Lower lobe of right lung (tissue), 2 donors: Measurements from ENCODE around the gene HMG20A. TPM values are rescaled to one million over a fixed set of nuclear protein-coding genes. Genes with fewer than 3 reads are reported as not detected.
A peak's percentile ranks its signal among the peaks of the same experiment; 100 is the strongest.

Experiments used
- ATAC-seq, 2 donors: fragments of 200-7000 bp; cut with Tn5 transposase; one replicate each; pipeline ENCODE4 v1.9.1; 2020 to 2022; ENCODE audit warnings: mild to moderate bottlenecking in 2 of 2, moderate library complexity in 2 of 2
- DNase-seq: peaks from one replicate; pipeline ENCODE4 v3.0.0-alpha.2; 2020
- H3K27ac ChIP-seq: fragments of 200-600 bp; one replicate; pipeline ENCODE4 v1.8.0; 2022
- H3K27me3 ChIP-seq: fragments of 200-600 bp; one replicate; pipeline ENCODE4 v1.8.0; 2022; ENCODE audit warnings: low read depth
- H3K36me3 ChIP-seq: fragments of 200-600 bp; one replicate; pipeline ENCODE4 v1.8.0; 2022; ENCODE audit warnings: mild to moderate bottlenecking
- H3K4me1 ChIP-seq: fragments of 200-600 bp; one replicate; pipeline ENCODE4 v1.8.0; 2022
- H3K4me3 ChIP-seq: fragments of 200-600 bp; one replicate; pipeline ENCODE4 v1.8.0; 2022; ENCODE audit warnings: mild to moderate bottlenecking
- H3K9me3 ChIP-seq: fragments of 200-600 bp; one replicate; pipeline ENCODE4 v1.8.0; 2022
- intact Hi-C: fragments of 100-400 bp; cut with DNase I; formaldehyde crosslinking; loops from one replicate; pipeline ENCODE4 v1.11.0; 2022
- total RNA-seq: library from RNA; stranded (reverse); fragmentation: NEBNext Ultra II Directional; extraction: Animal tissue kit (Norgen Biotek cat#: 25700); gene quantifications from one replicate; pipeline ENCODE4 v1.2.1, GENCODE V29; 2021
- TF ChIP-seq, protein P1 (sequence below): fragments of 200-600 bp; IDR thresholded peaks from one replicate; pipeline ENCODE4 v1.8.0; 2022; ENCODE audit warnings: antibody characterized with exemption, mild to moderate bottlenecking
- donor health status: DM: no; HTN: yes; CAD: no; lungs with severe emphysema.

Gene HMG20A
- total RNA-seq, 1 donor from 2014 or later, result 40.9 TPM

DNA sequence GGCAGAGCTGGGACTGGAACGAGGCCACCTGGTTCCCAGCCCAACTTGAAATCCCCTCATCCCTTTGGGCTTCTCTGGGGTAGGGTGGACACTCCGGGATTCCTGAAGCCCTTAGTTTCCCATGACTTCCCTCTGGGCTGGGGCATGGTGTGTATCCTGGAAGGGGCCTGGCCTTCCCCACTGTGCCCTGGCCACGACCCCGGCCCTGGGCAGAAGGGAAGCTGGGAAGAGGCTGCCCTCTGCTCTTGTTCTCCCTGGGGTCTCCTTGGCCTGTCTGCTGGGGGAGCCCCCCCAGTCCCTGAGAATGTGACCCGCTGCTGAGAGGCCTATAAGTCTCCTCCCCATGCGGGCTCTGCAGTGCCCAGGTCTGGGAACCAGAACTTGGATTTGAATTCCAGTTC is 107.1 kb downstream of the HMG20A start:
- no peak overlapping the region for H3K4me3 ChIP-seq
- H3K36me3 ChIP-seq, result no peaks in the 10 kb centered on the region
- H3K27me3 ChIP-seq, result no peaks in the 10 kb centered on the region
- TF ChIP-seq, protein P1, sequence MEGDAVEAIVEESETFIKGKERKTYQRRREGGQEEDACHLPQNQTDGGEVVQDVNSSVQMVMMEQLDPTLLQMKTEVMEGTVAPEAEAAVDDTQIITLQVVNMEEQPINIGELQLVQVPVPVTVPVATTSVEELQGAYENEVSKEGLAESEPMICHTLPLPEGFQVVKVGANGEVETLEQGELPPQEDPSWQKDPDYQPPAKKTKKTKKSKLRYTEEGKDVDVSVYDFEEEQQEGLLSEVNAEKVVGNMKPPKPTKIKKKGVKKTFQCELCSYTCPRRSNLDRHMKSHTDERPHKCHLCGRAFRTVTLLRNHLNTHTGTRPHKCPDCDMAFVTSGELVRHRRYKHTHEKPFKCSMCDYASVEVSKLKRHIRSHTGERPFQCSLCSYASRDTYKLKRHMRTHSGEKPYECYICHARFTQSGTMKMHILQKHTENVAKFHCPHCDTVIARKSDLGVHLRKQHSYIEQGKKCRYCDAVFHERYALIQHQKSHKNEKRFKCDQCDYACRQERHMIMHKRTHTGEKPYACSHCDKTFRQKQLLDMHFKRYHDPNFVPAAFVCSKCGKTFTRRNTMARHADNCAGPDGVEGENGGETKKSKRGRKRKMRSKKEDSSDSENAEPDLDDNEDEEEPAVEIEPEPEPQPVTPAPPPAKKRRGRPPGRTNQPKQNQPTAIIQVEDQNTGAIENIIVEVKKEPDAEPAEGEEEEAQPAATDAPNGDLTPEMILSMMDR, result no peak
- peaks cover 13% of the 10 kb centered on the region for H3K4me1 ChIP-seq
- no peak for ATAC-seq
- DNase-seq, result peak; percentile 30
- intact Hi-C loops, result no loop called here
- H3K27ac ChIP-seq, result peak overlapping the region; percentile 18
- H3K9me3 ChIP-seq, result no peaks in the 10 kb centered on the region

DNA sequence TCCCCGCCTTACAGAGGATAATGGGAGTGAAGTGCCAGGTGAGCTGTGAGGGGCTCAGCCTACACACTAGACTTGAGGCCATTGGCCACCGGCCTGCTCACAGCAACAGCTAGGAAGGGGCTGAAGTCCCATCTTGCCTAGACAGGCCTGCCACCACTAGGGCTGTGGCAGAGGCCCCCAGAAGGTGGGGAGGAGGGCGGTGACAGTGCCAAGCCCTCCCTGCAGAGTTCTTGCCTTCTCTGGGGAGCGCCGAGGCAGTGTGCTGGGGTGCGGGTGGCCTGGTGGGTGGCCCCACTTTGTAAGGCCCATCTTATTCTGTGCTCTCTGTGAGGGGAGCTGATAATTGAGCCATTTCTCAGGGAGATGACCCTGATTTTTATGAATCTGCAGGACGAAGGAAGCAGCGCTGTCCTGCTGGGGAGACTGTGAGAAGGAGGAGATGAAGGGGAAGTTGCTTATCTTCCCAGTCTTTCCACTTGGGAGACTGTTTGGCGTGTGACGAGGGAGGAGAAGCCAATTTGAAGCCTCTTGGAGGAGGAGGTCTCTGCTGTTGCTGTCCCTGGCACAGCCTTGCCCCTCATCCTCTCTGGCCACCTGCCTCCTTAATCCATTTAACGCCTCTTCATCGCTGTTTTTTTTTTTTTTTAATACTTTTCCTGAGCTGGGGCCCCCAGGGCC is 107.7 kb downstream of the HMG20A start:
- Histone ChIP-seq H3K4me3 (no peak overlapping the region), H3K36me3 (no peaks in the 10 kb centered on the region), H3K4me1 (peaks cover 13% of the 10 kb centered on the region), H3K9me3 (no peaks in the 10 kb centered on the region), H3K27me3 (no peaks in the 10 kb centered on the region), H3K27ac (no peak overlapping the region)
- no peak for ATAC-seq
- DNase-seq, result peak; percentile 23
- intact Hi-C loops, result no loop called here
- TF ChIP-seq, protein P1, result no peak

DNA sequence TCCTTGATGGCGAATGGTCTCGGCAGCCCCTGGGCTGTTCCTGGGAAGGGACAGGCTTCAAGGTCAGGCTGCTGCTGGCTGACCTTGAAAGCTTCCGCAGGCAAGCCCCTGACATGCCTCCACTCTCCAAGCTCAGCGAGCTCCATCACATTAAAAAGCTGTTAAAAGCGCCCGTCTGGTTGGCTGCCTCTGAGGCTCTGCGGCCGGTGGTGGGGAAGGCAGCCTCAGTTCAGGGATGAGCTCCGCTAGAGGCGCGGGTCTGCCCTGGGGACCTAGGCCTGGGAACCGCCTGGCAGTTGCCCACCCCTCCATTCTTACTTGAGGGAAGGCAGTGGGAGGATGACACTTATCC is 108.3 kb downstream of the HMG20A start:
- ATAC-seq (no peak), DNase-seq (peak; percentile 24)
- Histone ChIP-seq H3K4me1 (peaks cover 13% of the 10 kb centered on the region), H3K27ac (no peak overlapping the region), H3K27me3 (no peaks in the 10 kb centered on the region), H3K36me3 (no peaks in the 10 kb centered on the region), H3K4me3 (no peak overlapping the region), H3K9me3 (no peaks in the 10 kb centered on the region)
- TF ChIP-seq, protein P1, result no peak
- intact Hi-C loops, result no loop called here

DNA sequence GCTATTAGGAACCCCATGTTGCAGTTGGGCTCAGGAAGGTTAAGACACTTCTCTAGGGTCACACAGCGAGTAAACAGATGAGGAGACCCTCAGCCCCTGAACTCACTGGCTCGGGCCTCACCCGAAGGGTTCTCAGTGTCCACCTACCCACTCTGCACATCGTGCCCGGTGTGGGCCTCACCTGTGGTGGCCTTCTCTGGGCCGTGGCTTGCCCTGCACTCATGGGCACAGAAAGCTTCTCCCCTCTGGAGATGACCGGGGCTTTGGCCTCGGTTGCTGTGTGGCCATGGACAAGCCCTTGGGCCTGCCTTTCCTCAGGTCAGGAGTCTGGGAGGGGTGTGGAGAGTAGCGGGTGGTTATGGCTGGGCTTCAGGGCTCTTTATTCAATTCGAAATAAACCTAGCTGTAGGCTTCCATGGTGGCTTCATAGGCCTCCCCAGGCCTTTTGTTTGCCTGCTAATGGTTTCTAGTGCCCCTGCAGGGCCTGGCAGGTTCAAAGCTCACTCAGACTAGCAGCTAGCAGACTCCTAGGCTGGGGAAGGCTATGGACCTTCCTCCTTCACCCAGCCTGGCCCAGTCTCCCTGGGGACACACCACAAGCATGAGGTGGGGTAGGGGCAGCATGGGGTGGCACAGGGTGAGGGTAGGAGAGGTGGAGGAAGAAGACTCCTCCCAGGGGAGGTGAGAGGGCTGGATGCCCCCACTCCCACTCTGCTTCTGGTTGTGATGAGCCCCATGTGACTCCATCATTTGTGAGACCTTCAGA is 108.9 kb downstream of the HMG20A start:
- TF ChIP-seq, protein P1, result no peak
- intact Hi-C loops, result no loop called here
- Histone ChIP-seq H3K4me1 (peaks cover 13% of the 10 kb centered on the region), H3K27ac (no peak overlapping the region), H3K36me3 (no peaks in the 10 kb centered on the region), H3K9me3 (no peaks in the 10 kb centered on the region), H3K27me3 (no peaks in the 10 kb centered on the region), H3K4me3 (no peak overlapping the region)
- ATAC-seq (no peak), DNase-seq (peak; percentile 31)

DNA sequence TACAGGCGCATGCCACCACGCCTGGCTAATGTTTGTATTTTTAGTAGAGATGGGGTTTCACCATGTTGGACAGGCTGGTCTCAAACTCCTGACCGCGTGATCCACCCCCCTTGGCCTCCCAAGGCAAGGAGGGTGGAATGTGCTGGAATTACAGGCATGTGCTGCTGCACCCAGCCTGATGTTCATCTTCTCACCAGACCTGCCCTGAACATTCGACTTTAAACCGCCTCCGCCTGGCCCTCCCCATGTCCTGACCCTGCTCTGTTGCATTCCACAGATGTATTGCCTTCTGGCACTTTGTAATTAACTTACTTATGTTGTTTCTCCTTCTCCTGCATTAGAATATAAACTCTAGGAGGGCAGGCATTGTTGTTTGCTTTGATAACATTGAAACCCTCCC is 109.9 kb downstream of the HMG20A start:
- intact Hi-C loops, result no loop called here
- H3K4me1 ChIP-seq, result peaks cover 13% of the 10 kb centered on the region
- no peaks in the 10 kb centered on the region for H3K36me3 ChIP-seq
- ATAC-seq, result no peak
- TF ChIP-seq, protein P1, result no peak
- H3K9me3 ChIP-seq, result no peaks in the 10 kb centered on the region
- H3K27me3 ChIP-seq, result no peaks in the 10 kb centered on the region
- no peak overlapping the region for H3K4me3 ChIP-seq
- H3K27ac ChIP-seq, result no peak overlapping the region
- DNase-seq, result no peak
